HUES64 (cell line): ENCODE measurements around the gene PCSK6.
"Not testable (repeated sequence)": the region's sequence is repeated elsewhere in the genome, so short reads cannot be mapped to it uniquely, and the experiment has no call there.

Experiments
- H3K27ac ChIP-seq: 2 replicates; pipeline ENCODE4 v1.7.0; 2013; ENCODE audit warnings: low read depth, low read length, inconsistent platforms
- H3K27me3 ChIP-seq: 2 replicates; pipeline ENCODE4 v1.6.1; 2013; ENCODE audit warnings: mild to moderate bottlenecking, low read length; ENCODE audit not compliant: insufficient read depth
- H3K36me3 ChIP-seq: 2 replicates; pipeline ENCODE4 v1.6.1; 2013; ENCODE audit warnings: mild to moderate bottlenecking, low read length; ENCODE audit not compliant: insufficient read depth
- H3K4me1 ChIP-seq: 2 replicates; pipeline ENCODE4 v1.6.1; 2013; ENCODE audit warnings: mild to moderate bottlenecking, low read length, moderate library complexity; ENCODE audit not compliant: insufficient read depth
- H3K4me3 ChIP-seq: 2 replicates; pipeline ENCODE4 v1.5.1; 2013; ENCODE audit warnings: mild to moderate bottlenecking, low read length, moderate library complexity
- H3K9ac ChIP-seq: 2 replicates; pipeline ENCODE4 v1.6.1; 2013; ENCODE audit warnings: mild to moderate bottlenecking, low read depth, low read length
- H3K9me3 ChIP-seq: 2 replicates; pipeline ENCODE4 v1.6.1; 2013; ENCODE audit warnings: low read depth, low read length; ENCODE audit not compliant: insufficient read depth
- WGBS: fragments of 150-250, 120-280 bp; methylation state at CpG from one replicate; pipeline ENCODE4 v1.1.7; 2013; ENCODE audit warnings: missing lambda C conversion rate; 5-methylcytosine and 5-hydroxymethylcytosine counted together

Gene PCSK6

GRCh38 chr15:101411581-101411980 lies 77.9 kb downstream of the PCSK6 start:
- Histone ChIP-seq H3K27ac (no peak overlapping the region), H3K9me3 (no peaks in the 10 kb centered on the region), H3K4me3 (no peak overlapping the region), H3K9ac (no peak overlapping the region), H3K27me3 (no peaks in the 10 kb centered on the region), H3K4me1 (peaks cover 9% of the 10 kb centered on the region; the same call in 1 of the 2 replicates), H3K36me3 (no peaks in the 10 kb centered on the region)
- WGBS, result 91% methylated on average over 10 of the region's 10 CpGs

DNA sequence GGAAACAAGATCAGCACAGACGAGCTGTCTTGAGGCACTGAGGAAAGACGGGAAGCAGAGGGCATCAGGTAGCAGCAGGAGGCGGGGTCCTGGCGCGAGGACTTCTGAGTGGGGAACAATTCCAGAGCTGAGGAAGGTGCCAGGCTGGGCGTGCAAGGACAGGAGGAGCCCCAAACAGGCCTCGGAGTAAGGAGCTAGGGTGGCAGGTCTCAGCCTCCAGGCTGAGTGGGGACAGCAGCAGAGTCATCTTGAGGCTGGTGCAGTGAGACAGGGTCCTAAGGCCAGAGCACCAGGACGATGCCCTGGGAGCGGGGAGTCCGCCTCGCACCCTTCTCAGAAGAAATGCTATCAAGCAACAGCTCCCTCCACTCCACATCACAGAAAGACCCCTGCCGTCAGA lies 78.4 kb downstream of the PCSK6 start:
- no peaks in the 10 kb centered on the region for H3K9me3 ChIP-seq
- peaks cover 14% of the 10 kb centered on the region for H3K4me1 ChIP-seq
- H3K27me3 ChIP-seq, result no peaks in the 10 kb centered on the region
- no peak overlapping the region for H3K27ac ChIP-seq
- WGBS, result 85% methylated on average over 12 of the region's 12 CpGs
- H3K9ac ChIP-seq, result no peak overlapping the region
- H3K36me3 ChIP-seq, result no peaks in the 10 kb centered on the region
- no peak overlapping the region for H3K4me3 ChIP-seq

- Histone ChIP-seq H3K4me3 (no peak overlapping the region), H3K27ac (no peak overlapping the region)
- 93% methylated on average over 7 of the region's 7 CpGs for whole genome bisulfite sequencing
Measured at GRCh38 chr15:101410612-101411011, 78.9 kb downstream of the PCSK6 start.

GRCh38 chr15:101409621-101410020 lies 79.9 kb downstream of the PCSK6 start:
- 91% methylated on average over 4 of the region's 4 CpGs for WGBS
- no peaks in the 10 kb centered on the region for H3K36me3 ChIP-seq
- H3K9ac ChIP-seq, result no peak overlapping the region
- H3K27me3 ChIP-seq, result no peaks in the 10 kb centered on the region
- peaks cover 14% of the 10 kb centered on the region for H3K4me1 ChIP-seq
- no peak overlapping the region for H3K4me3 ChIP-seq
- H3K9me3 ChIP-seq, result no peaks in the 10 kb centered on the region
- no peak overlapping the region for H3K27ac ChIP-seq

More at GRCh38 chr15:101410612-101411011, 78.9 kb downstream of the PCSK6 start:
- Histone ChIP-seq H3K9ac (no peak overlapping the region), H3K27me3 (no peaks in the 10 kb centered on the region), H3K9me3 (no peaks in the 10 kb centered on the region), H3K36me3 (no peaks in the 10 kb centered on the region), H3K4me1 (peaks cover 14% of the 10 kb centered on the region)

GRCh38 chr15:101407966-101408775 lies 81.3 kb downstream of the PCSK6 start:
- H3K9me3 ChIP-seq, result no peaks in the 10 kb centered on the region
- 91% methylated on average over 21 of the region's 23 CpGs for WGBS
- no peak overlapping the region for H3K27ac ChIP-seq
- H3K27me3 ChIP-seq, result no peaks in the 10 kb centered on the region
- peaks cover 14% of the 10 kb centered on the region for H3K4me1 ChIP-seq
- H3K36me3 ChIP-seq, result no peaks in the 10 kb centered on the region
- no peak overlapping the region for H3K9ac ChIP-seq
- H3K4me3 ChIP-seq, result no peak overlapping the region

GRCh38 chr15:101407439-101407838 lies 82.1 kb downstream of the PCSK6 start:
- no peak overlapping the region for H3K4me3 ChIP-seq
- no peaks in the 10 kb centered on the region for H3K36me3 ChIP-seq
- no peak overlapping the region for H3K9ac ChIP-seq
- H3K27ac ChIP-seq, result no peak overlapping the region
- H3K4me1 ChIP-seq, result peaks cover 14% of the 10 kb centered on the region
- WGBS, result 93% methylated on average over 5 of the region's 5 CpGs
- no peaks in the 10 kb centered on the region for H3K27me3 ChIP-seq
- H3K9me3 ChIP-seq, result no peaks in the 10 kb centered on the region

DNA sequence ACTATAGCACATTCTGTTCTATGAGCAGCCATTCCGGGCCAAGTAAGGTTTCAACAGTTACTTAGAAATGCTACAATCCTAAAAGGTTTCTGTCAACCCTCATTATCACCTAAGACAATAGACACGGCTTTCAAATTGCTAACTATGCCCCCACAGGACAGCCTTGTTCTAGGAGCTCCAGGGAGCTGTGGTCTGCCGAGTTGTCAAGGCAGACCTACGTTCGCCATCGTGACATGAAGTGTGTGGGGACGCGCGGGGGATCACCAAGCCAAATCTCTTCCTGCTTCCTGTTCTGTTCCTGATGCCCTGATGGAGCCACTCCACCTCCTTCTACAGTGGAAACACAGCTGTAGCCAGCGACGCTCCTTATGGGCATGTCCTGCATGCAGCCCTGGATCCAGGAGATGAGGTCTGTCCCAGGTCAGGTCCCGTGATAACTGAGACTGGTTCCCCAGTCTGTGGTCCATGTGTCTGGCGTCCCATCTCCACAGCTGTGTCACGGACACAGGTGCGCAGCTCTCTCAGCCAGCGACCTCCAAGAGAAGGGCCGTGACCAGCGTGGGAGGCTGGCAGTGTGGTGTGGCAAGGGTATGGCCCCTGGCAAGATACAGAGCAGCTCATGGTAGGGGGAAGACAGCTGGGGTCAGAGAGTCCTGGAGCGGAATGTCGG lies 82.8 kb downstream of the PCSK6 start:
- Histone ChIP-seq H3K36me3 (no peaks in the 10 kb centered on the region), H3K4me1 (peaks cover 14% of the 10 kb centered on the region), H3K9ac (no peak overlapping the region), H3K4me3 (no peak overlapping the region), H3K9me3 (no peaks in the 10 kb centered on the region), H3K27me3 (no peaks in the 10 kb centered on the region), H3K27ac (no peak overlapping the region)
- 89% methylated on average over 20 of the region's 20 CpGs for WGBS

DNA sequence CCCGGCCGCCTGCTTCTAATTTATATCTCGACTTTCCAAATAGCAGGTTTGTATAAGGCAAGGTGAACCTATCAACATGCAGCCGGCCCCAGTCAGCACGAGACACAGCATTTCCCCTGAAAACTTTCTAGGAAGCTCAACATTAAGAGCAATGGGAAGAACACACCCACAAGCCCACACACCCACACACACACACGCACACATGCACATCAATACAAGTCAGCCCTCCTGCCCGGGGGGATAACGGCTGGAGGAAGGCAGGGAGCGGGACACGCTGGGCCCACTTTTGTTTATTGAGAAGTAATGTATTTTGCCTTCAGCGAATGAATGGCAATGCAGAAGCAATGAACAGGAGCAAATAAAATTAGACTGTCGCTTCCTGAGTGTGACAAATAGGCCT lies 83.5 kb downstream of the PCSK6 start:
- Histone ChIP-seq H3K4me1 (peaks cover 14% of the 10 kb centered on the region), H3K27ac (no peak overlapping the region), H3K36me3 (no peaks in the 10 kb centered on the region), H3K4me3 (no peak overlapping the region), H3K9me3 (no peaks in the 10 kb centered on the region), H3K9ac (no peak overlapping the region), H3K27me3 (no peaks in the 10 kb centered on the region)
- 86% methylated on average over 12 of the region's 12 CpGs for WGBS

- no peaks in the 10 kb centered on the region for H3K27me3 ChIP-seq
- peaks cover 14% of the 10 kb centered on the region for H3K4me1 ChIP-seq
- H3K27ac ChIP-seq, result no peak overlapping the region
- no peaks in the 10 kb centered on the region for H3K36me3 ChIP-seq
- no peak overlapping the region for H3K9ac ChIP-seq
- no peak overlapping the region for H3K4me3 ChIP-seq
- H3K9me3 ChIP-seq, result no peaks in the 10 kb centered on the region
- WGBS, result 95% methylated on average over 6 of the region's 6 CpGs
Measured at GRCh38 chr15:101404245-101404644, 85.3 kb downstream of the PCSK6 start.

DNA sequence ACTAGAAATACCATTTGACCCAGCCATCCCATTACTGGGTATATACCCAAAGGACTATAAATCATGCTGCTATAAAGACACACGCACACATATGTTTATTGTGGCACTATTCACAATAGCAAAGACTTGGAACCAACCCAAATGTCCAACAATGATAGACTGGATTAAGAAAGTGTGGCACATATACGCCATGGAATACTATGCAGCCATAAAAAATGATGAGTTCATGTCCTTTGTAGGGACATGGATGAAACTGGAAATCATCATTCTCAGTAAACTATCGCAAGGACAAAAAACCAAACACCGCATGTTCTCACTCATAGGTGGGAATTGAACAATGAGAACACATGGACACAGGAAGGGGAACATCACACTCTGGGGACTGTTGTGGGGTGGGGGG lies 86.6 kb downstream of the PCSK6 start:
- WGBS, result no CpG with 5 or more reads among the region's 4 CpGs

GRCh38 chr15:101401286-101401685 lies 88.2 kb downstream of the PCSK6 start:
- H3K9me3 ChIP-seq, result no peaks in the 10 kb centered on the region
- no peak overlapping the region for H3K27ac ChIP-seq
- peaks cover 9% of the 10 kb centered on the region for H3K4me1 ChIP-seq
- H3K9ac ChIP-seq, result no peak overlapping the region
- H3K36me3 ChIP-seq, result no peaks in the 10 kb centered on the region
- WGBS, result 95% methylated on average over 8 of the region's 8 CpGs
- no peaks in the 10 kb centered on the region for H3K27me3 ChIP-seq
- no peak overlapping the region for H3K4me3 ChIP-seq

More for the DNA sequence above, 86.6 kb downstream of the PCSK6 start:
- H3K36me3 ChIP-seq, H3K9ac ChIP-seq, H3K4me3 ChIP-seq, H3K4me1 ChIP-seq, H3K27ac ChIP-seq, H3K9me3 ChIP-seq, H3K27me3 ChIP-seq: not testable (repeated sequence)
